GM21529 (cell line): ENCODE results near the gene GJA3.

Experiments
- ATAC-seq: cut with Tn5 transposase; IDR thresholded peaks from one replicate; pipeline ENCODE4 v1.9.1; 2021; ENCODE audit not compliant: unreplicated experiment

Gene GJA3

GRCh38 chr13:20185366-20186056 is 24.7 kb upstream of the GJA3 start:
- no peak for ATAC-seq

GRCh38 chr13:20182231-20182846 is 21.5 kb upstream of the GJA3 start:
- peak; percentile 85 for ATAC-seq

DNA sequence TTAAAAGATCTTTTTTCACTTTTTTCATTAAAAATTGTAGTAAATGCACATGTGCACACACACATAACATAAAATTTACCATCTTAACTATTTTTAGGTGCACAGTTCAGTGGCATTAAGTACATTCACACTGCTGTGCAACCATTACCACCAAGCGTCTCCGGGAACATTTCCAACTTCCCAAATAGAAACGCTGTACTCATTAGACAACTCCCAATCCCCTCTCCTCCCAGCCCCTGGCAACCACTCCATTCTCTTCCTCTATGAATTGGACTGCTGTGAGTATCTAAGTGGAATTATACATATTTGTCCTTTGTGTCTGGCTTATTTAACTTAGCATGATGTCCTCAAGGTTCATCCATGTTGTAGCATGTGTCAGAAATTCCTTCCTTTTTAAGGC is 20.3 kb upstream of the GJA3 start:
- no peak for ATAC-seq

- no peak for ATAC-seq
These were observed 17.3 kb upstream of the GJA3 start for GRCh38 chr13:20178156-20178555.

DNA sequence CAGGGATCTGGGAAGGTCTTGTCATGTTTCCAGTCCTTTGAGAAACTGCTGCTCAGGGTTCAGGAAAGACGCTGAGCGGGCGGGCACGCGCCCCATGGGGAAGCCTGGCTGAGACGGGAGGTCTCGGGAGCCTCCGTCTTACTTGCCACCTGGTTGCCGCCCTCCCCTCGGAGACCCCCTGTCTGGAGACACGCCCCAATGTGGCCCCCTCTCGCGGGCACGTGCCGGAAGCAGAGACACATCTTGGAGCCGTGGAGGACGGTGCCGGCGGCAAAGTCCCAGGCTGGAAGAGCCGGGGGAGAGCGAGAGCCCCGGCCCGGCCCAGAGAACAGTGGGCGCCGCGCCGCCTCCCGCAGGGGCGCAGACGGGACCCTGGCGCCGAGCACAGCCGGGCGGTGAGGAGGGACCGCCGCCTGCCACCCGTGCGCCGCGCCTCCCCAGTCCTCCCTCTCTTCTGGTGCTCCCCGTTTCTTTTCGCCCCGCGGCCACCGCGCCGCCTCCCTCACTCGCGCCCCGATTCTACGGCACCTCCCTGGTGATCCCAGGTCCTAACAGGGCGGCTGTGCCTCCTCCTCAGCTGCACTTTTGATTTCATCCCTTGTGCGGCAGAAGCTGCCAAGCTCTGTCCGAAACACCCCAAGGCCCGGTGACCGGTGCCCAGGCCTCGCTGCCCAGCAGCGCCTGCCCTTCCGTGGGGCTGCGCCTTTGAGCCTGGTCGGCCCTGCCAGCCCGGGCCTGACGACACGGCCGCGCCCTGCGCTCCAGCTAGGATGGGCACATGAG is 16.4 kb upstream of the GJA3 start:
- no peak for ATAC-seq

GRCh38 chr13:20175907-20176652 is 15.2 kb upstream of the GJA3 start:
- no peak for ATAC-seq

GRCh38 chr13:20175406-20175794 is 14.5 kb upstream of the GJA3 start:
- no peak for ATAC-seq

- ATAC-seq: peak; percentile 90
These were observed 14.0 kb upstream of the GJA3 start for GRCh38 chr13:20174656-20175405.

- no peak for ATAC-seq
These were observed 12.4 kb upstream of the GJA3 start for GRCh38 chr13:20173116-20173746.

DNA sequence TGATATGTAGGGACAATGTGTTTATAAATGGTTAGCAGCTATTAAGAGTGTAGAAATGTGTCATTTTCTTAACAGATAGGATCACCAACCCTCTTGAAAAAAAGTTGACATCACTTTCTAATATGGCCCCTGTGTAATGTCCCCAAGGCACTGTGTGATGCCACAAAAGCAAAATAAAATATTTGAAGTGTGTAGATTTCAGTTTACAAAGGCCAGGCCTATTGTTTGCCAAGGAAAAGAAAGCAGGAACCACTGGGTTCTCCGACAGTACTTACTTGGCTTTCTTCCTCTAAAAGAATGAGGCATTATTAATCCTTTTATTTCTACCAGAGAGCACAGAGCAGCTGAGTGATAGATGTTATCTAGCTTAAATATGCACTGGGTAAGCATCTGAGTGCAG is 10.5 kb upstream of the GJA3 start:
- no peak for ATAC-seq

GRCh38 chr13:20170921-20171320 is 10.1 kb upstream of the GJA3 start:
- ATAC-seq: no peak

- no peak for ATAC-seq
These were observed 7.5 kb upstream of the GJA3 start for GRCh38 chr13:20168396-20168795.

DNA sequence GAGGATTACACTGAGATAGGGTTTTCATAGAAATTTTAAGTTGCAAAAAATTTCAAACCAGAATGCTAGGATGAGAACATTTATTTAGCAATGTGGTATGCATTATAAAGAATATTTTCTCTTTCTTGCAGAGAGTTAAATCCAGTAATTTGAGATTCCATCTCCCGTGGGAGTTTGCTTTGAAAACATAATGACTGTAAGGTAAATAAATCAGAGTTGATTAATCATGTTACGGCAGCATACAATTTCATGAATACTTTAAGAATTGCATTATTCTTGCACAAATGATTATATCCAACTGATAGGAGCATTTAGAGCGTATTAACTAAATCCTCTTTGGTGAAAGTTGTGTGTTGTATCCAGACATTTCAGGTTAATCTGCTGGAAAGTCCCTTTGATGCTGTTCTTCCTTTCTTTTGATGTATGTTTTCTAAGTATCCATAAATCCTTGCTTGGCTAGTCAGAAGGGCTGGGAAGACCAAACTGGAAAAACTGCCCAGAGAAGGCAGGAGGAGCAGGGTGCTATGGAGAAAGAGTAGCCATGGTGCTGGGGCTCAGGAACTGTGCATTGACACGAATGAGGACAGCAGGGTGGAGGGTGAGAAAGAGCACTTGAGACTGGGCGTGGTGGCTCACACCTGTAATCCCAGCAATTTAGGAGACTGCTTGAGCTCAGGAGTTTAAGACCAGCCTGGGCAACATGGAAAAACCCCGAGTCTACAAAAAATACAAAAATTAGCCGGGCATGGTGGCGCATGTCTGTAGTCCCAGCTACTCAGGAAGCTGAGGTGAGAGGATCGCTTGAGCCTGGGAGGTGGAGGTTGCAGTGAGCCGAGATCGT is 4.8 kb upstream of the GJA3 start:
- no peak for ATAC-seq

GRCh38 chr13:20161951-20162300 is 1.1 kb upstream of the GJA3 start:
- ATAC-seq: no peak

GRCh38 chr13:20161275-20161950 is 561 bp upstream of the GJA3 start:
- peak; percentile 48 for ATAC-seq

GRCh38 chr13:20159646-20160305 is 1.1 kb downstream of the GJA3 start:
- no peak for ATAC-seq

DNA sequence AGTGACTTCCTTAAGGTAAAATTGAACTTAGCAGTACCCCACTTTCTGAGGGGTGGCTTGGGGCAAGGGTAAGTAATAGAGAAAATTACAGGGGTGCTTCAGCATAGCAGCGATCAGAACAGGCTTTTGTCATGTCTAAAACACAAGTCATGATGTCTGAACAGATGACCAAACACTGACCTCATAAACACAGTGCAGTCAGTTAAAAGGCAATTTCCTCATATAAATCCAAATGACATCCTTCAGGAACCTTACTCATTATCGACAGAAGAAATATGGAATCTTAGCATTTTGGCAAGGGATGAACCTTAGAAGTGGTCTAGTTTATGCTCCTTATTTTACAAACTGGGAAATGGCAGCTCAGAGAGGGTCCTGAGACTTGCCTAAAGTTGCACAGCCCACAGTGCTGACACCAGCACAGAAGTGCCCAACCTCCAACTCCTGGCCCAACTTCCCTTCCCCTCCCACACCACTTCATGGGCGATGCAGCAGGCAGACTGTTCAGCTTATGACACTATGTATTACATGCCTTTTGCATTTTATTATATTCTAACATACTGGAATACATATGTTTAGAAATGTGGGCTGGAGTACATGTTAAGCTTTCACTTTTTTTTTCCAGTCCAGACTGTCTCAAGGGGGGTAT is 3.6 kb downstream of the GJA3 start:
- no peak for ATAC-seq

DNA sequence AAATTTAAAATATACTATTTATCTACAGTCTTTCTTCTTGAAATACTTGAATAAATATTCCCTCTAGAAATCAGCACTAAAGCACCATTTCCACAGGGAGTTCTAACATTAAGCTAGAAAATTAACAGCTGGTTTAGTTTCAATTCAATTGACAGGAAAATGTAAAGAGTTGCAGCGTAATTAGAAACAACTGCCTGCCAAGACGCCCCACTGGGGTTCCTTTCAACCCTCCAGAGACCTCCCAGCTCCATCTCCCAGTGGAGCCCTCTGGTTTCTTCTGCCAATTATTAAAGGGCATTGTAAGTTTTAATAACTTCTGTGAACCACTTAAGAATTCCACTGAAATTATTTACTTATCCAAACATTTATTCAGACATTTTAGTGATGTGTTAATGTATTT is 4.2 kb downstream of the GJA3 start:
- ATAC-seq: no peak
